HG03066 (cell line): ENCODE measurements around the gene RABGAP1L.

ENCODE experiments used
- ATAC-seq: cut with Tn5 transposase; IDR thresholded peaks from one replicate; pipeline ENCODE4 v1.9.1; 2021; ENCODE audit warnings: low read depth; ENCODE audit not compliant: unreplicated experiment

RABGAP1L gene

DNA sequence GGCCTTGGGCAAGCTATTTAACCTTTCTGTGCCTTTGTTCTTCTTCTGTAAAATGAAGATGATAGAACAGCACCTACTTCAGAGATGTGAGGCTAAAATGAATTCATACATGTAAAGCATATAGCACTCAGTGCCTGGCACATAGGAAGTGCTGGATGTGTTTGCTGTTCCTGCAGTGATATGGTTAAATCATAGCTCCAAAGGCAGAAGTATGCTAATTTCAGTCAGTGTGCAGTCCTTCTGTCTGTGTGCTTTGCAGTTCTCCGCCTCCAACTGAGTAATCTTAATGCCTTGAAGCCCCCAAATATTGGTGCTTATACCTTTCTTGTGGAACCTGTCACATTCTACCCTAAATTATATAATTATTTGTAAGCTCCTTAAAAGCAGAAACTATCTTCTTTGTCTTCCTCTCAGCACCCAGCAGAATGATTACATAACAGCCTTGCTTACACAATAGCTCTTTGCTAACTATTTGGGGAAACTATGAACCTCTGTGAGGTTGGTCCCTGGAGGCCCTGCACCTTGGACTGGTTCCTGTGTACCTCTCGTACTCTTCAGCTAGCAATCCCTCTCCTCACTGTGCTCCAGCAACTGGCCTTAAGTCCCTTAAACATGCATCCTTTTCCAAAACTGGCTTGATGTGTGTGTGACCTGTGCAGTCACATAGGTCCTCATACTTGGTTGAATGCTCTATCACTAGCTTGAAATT, 783.4 kb downstream of the RABGAP1L start:
- ATAC-seq, result no peak

DNA sequence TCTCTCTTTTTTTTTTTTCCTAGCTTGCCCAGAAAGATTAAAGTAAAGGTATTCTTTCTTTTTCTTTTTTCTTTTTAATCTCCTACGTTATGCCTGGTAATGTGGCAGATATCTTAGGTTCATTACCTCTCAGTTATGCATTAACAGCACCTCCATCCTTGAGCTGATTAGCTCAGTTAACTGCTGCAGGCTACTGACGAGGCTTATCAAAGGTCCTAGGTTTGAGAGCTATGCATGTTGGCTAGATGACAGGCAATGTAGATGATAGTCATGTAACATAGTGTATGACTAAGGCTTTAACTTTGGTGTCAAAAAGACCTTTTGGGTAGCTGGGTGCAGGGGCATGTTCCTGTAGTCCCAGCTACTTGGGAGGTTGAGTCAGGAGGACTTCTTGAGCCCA, 786.7 kb downstream of the RABGAP1L start:
- ATAC-seq, result no peak

DNA sequence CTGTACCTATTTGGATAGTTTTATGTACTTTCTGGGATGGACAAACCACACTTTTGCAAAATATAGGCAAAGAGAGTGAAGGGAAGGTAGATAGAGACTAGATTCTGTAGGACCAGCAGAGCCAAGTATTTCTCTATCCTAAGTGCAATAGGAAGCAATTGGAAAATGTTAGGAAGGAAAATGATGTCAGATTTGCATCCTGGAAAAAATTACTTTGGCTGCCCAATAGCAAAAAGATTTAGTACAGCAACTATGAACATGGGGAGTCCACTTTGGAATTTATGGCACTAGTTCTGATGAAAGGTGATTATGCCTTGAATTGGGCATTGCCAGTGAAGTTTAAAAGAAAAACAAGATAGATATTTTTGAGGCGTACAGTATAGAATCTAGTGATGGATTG, 789.7 kb downstream of the RABGAP1L start:
- no peak for ATAC-seq

DNA sequence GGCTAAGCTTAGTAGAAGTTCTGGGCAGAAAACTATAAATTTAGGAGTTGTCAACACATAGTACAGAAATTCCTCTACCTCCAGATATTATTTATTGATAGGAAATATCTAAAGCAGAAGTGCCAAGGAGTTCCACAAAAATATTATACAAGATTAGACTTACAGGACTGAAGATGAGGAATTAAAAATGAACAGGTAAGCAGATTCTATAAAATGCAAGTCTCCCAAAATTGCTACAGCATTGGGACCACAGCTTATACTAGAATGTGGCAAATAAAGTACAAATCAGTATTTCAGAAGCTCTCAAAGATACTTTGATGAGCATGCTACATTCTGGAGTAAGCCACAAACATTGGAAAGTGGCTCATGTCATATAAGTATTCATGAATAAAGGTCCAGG, 790.3 kb downstream of the RABGAP1L start:
- ATAC-seq, result no peak

DNA sequence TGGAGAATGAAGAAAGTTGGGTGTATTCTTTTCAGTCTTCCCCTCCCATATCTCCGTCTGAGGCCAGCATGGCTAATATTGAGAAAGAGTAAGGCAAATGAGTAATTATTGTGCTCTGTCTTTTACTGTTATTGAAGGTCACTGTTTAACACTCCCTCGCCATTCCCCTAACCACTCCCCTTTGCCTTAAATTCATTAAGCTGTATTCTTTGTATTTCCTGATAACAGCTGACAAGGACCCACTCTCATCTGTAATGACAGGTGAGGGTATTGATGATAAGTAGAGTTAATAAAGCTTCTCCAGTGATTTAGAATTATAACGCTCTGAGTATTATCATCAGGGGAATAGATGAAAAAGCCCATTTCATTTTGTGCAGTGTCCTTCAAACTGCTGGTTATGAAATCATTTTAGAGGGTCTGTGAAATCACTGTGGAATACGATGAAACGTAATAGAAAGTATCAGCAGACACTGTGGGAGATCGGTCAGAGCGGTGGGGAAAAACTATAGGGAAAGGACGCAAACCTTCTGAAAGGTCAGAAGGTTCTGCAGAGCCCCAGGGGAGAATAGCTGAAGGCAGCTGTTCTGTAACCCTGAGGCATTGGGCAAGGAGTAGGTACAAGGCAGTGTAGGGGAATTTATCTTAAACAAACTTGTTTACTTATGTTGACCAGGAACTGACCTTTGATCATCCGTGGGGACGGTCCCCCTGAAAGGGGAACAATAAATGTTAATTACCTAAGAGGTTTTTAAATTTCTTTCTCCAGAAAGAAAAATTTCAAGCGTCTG, 794.2 kb downstream of the RABGAP1L start:
- peak; percentile 55 for ATAC-seq

DNA sequence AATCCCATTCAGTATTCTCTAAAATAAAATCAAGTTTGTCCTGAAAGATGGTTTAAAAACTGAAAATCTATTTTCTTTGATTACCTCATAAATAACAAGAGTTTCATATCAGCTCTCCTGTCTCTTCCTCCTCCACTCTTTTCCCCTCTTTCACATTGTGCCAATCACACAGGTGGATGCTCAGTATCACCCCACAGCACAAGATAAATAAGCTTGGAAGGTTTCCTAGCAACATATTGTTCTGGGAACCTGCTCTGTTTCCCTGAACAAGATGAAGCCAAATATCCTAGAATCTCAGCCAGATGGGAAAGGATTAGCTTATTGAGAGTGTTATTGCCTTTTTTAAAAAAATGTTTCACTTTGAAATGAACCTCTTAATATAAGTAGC, 794.7 kb downstream of the RABGAP1L start:
- no peak for ATAC-seq

DNA sequence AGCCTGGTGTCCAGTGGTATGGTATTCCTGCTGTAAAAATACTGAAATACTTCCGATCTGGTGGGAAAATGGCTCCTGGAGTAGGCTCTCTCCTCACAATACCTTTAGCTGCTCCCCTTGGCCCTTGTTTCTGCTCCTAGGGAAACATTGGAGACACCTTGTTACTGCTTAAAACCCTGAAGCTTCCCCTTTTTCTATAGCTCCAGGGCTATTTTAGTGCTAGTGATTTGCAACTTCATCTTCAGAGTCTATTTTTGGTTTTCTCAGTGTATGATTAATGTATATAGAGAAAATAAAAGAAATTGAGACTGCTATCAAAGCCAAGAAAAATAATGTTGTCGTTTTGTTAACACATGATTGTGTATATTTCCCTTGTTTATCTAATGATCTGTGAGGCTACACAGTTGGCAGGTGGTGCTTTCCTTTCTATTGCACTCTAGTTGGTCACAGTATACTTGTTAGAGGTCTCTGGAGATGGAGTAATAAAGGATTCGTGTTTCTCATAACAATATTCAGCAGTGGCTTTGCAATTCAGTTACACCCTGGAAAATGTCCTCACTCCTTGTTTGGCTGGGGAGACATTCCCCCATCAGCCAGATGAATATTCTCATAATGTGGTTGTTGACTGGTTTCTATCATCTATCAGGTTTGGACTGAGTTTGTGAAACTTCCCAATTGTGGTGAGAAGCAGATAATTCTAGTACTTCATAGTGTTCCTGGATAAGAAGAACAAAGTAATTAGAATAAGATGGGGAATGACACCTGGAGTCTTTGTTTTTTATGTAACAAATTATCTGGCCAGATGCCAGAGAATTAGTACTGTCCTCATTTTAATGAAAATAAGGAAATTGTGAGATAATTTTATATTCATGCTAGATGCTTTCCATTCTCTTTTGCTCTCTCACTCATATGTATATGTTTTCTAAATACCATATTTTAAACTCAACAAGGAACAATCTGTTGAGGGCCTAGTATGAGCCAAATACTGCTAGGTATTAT, 795.6 kb downstream of the RABGAP1L start:
- no peak for ATAC-seq

DNA sequence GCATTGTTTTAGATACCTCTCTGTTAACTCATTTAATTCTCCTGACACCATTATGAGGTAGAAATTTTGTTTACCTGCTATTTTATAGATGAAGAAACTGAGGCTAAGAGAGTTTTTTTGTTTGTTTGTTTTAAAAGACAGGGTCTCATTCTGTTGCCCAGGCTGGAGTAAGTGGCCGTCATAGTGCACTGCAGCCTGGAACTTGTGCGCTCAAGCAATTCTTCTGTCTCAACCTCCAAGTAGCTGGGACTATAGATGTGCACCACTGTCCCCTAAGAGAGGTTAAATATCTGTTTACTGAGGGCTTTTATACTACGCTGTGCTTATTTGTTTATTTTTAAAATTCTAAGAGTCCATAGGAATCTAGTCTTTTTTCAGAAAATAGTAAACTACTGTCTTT, 796.8 kb downstream of the RABGAP1L start:
- no peak for ATAC-seq

DNA sequence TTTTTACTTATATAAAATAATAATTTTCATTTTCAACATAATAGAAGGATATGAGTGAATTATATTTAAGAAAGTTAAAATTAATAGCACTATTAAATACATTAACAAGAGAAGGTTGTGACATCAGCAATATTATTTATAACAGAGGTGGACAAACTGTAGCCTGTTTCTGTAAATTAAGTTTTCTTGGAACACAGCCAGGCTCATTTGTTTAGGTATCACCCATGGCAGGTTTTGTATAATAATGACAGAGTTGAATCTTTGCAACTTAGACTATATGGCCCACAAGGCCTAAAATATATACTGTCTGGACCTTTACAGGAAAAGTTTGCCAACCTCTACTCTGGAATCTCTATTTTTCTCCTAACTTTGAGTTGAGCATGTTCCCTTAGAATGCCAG, 797.7 kb downstream of the RABGAP1L start:
- ATAC-seq, result no peak

DNA sequence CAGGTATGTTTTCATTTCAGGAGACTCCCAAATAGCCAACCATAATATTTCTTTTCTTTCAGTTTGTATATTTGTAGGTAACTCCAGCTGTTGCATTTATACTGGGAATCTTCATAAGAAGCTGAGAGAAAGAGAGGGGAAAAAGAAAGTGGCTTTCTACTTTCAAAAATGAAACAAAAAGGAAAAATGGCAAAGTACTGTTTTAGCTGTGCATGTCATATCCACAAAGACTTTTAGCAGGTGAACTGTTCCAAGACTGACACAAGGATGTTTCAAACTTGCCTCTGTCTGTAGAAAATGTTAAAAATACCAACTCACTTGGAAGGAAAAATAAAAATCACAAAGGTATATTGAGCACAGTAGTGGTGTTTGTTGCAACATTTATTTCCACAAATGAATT, 798.5 kb downstream of the RABGAP1L start:
- ATAC-seq, result no peak

DNA sequence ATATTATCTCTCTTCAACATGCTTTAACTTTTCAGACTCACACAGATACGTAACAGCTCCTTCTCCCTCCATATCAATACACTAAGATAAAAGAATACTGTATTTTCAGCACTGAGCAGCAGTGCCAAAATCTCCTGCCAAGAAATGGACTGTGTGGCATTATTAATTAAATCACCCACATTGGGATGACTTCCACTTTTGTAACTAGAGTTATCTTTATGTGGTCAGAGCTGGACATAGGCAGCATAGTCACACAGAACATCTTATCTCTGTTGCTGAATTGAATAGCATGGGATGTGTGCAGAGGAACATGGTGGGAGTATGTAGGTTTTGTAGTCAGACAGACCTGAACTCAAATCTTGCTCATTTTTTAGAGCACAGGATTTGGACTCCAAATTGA, 799.1 kb downstream of the RABGAP1L start:
- no peak for ATAC-seq

DNA sequence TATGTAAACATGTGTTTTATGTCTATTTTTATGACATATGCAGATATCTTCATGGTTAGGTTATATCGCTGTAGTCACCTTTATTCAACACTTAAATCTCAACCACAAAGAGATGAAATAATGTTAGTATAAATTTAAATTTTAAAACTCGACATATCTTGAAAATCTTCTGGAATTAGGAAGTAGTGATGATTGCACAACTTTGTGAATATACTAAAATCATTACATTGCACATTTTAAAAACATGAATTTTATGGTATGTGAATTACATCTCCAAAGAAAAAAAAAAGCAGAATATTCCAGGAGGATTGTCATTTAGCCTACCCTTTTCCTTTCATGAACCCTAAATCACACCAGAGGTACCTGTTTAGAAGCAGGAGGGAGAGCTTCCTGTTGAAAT, 801.0 kb downstream of the RABGAP1L start:
- ATAC-seq, result no peak

DNA sequence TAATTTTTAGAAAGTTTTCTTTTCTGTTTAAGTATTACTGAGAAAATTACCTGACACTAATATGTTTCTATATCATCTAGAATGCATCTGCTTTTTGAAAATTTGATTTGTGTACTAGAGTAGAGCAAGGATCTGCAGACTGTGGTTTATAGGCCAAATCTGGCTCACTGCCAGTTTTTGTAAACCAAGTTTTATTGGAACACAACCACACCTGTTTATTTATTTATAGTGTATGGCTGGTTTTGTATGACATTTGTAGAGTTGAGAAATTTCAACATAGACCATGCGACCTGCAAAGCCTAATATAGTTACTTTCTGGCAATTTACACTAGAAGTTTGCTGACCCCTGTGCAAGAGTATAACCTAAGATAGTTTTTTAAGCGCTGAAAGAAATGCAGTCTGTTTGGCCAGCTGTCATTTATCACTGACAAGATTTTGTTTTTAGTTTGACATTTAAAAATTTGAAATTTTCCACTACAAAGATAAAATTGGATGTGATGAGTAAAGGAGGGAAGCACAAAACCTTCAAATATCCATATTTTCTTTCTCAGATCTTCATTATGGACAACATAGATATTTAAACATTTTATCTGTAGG, 804.3 kb downstream of the RABGAP1L start:
- no peak for ATAC-seq

DNA sequence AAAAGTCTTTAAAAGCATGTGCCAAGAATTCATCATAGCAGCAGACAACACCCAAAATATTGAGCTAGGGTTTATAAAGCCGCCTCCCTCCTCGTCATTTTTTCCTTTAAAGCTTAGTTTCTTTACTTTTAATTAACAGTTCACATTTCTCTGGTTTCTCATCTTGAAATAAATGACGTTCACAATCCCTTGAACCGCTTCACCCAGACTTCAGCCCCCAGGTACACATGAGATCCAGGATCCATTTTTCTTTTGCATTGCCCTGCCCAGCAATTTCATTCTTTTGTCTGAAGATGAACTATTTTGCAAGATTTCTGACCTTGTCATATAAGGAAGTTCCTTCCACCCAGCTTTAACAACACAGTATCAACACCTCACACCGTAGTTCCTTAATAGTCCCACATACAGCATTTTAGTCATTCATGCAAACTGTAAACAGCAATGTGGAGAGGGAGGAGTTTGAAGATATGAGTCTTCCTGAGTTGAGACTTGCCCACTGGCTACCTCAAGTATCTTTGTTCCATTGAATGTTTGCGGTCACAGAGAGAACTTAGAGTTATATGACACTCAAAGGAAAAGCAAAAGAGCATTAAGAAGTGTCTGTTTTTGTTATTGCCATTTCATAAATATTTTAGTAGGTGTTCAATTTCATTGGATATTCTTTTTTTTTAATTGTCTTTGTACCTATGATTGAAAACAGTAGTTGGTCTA, 805.1 kb downstream of the RABGAP1L start:
- ATAC-seq, result no peak

DNA sequence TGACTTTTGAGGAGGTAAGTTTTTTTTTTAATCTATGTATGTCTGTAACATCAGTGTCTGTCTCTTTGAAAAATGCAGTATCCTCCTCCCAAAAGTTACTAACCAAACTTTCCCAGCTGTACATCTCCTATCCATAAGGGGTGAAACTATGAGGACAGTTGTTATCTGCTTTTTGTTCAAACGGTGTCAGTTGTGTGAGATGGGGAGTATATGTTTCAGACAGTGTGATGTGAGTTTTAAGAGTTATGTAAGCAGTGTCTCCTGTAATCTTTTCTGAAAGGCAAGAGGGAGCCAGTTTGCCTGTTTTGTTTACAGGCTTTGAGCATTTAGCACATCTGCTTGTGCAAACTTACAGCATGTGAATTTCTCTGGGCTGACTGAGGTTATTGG, 805.6 kb downstream of the RABGAP1L start:
- ATAC-seq, result no peak

DNA sequence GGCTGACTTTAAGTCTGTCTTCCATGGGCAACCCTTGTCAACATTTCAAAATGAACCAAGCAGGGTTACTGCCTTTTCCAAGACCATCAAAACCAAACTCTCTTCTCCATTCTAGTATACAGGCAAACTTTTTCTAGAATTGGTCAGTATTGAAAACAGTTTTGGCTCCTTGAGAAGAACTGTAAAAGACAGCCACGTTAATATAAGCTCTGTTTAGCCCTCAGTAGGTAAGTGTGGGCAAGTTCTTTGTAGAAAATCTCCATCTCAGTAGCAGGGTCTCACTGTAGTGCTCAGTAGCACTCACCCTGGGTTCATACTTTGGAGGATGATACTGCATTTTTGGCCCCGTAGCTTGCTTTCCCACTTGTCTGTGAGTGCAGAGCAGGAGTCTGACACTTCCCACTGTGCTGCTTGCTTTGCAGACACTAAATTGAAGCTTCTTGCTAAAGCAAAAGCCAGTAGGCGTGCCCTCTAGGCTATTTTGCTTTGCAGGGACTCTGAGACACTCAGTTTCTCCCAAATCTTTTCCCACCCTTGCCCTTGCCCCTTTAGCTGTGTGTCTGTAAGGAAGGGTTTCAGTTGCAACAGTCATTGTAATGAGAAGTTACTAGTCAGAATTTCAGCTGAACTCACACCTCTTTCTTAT, 806.2 kb downstream of the RABGAP1L start:
- ATAC-seq, result no peak

DNA sequence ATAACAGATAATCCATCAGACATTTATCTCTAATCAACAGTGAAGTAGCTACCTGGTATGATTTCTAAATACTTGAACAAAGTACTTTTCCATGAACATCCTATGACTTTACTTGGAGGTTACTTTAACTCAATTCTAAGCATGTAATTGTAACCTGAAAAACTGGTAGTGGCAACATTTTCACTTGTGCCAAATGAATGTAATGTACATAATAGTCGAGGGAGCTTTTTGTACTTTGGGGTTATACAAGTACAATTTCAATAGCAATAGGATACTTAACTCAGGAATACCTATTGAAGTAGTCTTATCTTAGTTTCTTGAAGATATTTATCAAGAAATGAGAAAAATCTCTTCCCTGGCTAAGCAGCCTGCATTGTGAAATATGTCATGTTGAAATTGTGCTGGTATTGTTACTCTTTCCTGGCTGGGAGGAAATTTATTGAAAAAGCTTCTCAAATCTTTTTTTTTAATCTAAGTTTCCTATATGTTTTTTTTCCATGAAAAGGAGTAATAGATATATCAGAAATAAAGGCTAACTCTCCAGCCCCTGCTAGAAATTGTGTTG, 806.8 kb downstream of the RABGAP1L start:
- no peak for ATAC-seq

DNA sequence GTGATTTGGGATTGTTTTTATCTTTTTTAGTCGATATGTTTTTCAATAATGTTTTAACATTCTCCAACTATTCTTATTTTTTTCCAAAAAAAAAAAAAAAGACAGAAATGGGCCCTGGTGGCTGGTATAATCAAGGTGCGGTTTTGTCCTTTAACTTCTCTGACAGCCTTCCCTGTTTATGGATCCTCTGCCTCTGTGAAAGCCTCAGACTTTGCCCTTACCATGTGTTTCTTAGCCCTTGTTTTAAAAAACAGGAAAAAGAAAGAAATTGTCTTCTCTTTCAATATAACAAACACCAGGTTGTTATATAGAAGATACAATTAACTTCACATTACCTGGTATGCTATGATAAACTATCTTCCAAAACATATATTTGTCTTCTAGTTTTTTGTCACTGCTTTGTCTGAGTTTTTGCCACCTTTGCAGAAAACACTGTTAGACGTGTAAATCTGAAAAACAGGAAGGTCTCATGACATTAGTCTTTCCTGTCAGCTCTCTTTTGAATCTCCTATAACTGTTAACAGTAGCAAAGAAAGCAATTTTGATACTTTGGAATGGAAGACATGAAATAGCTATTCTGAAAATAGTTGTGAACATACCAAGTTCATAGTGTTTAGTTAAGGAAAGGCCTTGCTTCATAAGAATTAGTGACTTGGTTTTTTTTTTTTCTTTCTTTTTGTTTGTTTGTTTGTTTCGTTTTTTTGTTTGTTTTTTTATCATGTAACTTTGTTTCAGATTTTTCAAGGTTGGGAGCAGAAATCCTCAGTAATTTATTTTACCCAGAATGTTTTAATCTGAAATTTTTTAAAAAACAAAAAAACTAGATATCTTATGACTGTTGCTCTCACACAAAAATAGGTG, 808.8 kb downstream of the RABGAP1L start:
- no peak for ATAC-seq
